Memory B cell (primary cell): ENCODE measurements around the gene NDUFB10.

ENCODE experiments used
- ATAC-seq: fragments of 150-1000 bp; cut with Tn5 transposase; 2 replicates; pipeline ENCODE4 v1.10.0; 2021; ENCODE audit warnings: low read depth, mild to moderate bottlenecking, moderate library complexity
- DNase-seq, 2 donors: peaks; one replicate each; pipeline ENCODE4 v3.0.0; 2022; ENCODE audit warnings: low spot score in 2 of 2
- H3K27ac Mint-ChIP-seq: one replicate; pipeline ENCODE4 v1.8.0; 2022; ENCODE audit warnings: mild to moderate bottlenecking, moderate library complexity, mixed read lengths
- H3K27me3 Mint-ChIP-seq: one replicate; pipeline ENCODE4 v1.8.0; 2022; ENCODE audit warnings: mixed read lengths
- H3K36me3 Mint-ChIP-seq: one replicate; pipeline ENCODE4 v1.8.0; 2022; ENCODE audit warnings: mild to moderate bottlenecking, mixed read lengths
- H3K4me1 Mint-ChIP-seq: one replicate; pipeline ENCODE4 v1.8.0; 2022; ENCODE audit warnings: mixed read lengths
- H3K4me3 Mint-ChIP-seq: one replicate; pipeline ENCODE4 v1.8.0; 2022; ENCODE audit warnings: mild to moderate bottlenecking, moderate library complexity, mixed read lengths
- H3K9me3 Mint-ChIP-seq: one replicate; pipeline ENCODE4 v1.8.0; 2022; ENCODE audit warnings: mixed read lengths

NDUFB10 gene

DNA sequence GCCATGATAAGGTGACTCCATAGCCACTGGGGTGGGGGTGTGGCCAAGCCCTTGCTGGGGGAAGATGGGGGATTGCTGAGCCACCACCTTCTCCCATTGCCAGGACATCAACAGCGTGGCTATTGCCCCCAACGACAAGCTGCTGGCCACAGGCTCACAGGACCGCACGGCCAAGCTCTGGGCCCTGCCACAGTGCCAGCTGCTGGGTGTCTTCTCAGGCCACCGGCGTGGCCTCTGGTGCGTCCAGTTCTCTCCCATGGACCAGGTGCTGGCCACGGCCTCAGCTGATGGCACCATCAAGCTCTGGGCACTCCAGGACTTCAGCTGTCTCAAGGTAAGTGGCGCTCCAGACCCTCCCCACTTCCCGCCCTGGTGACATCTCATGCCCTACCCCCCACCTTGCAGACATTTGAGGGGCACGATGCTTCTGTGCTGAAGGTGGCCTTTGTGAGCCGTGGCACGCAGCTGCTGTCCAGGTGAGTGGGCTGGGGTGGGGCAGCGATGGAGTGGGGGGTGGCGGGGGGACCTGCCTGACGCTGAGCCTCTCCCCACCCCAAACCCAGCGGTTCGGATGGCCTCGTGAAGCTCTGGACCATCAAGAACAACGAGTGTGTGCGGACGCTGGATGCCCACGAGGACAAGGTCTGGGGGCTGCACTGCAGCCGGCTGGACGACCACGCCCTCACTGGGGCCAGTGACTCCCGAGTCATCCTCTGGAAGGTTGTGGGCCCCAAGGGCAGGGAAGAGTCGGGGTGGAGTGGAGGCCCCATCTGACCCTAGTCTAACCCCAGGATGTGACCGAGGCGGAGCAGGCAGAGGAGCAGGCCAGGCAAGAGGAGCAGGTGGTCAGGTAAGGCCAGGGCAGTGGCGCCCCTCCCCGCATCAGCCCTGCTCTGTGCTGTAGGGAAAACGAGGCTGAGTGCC, 17.9 kb downstream of the NDUFB10 start:
- Mint-ChIP-seq H3K27me3 (peaks cover 9% of the 10 kb centered on the region), H3K4me1 (peaks cover 6% of the 10 kb centered on the region), H3K36me3 (peaks cover 30% of the 10 kb centered on the region), H3K9me3 (no peaks in the 10 kb centered on the region), H3K4me3 (no peak overlapping the region), H3K27ac (no peak overlapping the region)
- DNase-seq (no peak), ATAC-seq (no peak)

DNA sequence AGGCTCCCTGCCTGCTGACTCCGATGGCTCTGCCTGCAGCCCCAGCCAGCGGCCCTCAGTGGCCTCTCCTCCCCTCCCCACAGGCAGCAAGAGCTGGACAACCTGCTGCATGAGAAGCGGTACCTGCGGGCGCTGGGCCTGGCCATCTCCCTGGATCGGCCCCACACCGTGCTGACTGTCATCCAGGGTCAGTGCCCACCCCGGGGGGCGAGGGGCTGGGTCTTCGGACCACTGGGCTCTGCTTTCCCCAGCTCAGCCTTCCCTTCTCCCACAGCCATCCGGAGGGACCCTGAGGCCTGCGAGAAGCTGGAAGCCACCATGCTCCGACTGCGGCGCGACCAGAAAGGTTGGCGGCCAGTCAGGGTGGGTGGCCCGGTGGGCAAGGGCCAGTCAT, 18.5 kb downstream of the NDUFB10 start:
- H3K36me3 Mint-ChIP-seq: peaks cover 28% of the 10 kb centered on the region

DNA sequence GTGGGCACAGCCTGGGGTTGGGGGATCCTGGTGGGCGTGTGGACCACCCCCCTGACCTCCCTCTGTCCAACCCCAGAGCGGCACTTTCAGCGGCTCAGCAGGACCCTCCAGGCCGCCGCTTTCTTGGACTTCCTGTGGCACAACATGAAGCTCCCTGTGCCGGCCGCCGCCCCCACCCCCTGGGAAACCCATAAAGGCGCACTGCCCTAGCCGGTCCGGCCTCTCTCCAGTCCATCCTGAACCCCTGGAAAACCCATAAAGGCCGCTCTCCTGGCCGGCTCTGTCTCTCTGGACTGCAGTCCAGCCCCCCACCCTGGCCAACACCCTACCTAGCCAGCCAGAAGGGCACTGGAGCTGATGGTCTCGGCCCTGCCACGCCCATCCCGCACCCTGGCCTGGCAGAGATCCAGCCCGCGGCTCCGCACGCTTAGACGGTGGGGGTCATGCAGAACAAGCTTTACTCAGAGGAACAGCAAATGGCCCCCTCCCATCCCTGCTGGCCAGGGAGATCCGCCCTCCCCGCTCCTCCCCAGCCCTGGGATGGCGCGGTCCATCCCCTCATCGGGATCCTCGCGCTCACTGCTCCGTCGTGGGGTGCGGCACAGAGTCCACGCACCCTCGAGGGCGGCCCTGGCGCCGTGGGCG, 19.3 kb downstream of the NDUFB10 start:
- no peaks in the 10 kb centered on the region for H3K9me3 Mint-ChIP-seq
- no peak overlapping the region for H3K27ac Mint-ChIP-seq
- no peak for DNase-seq
- H3K4me3 Mint-ChIP-seq: no peak overlapping the region
- H3K36me3 Mint-ChIP-seq: peaks cover 25% of the 10 kb centered on the region
- no peak for ATAC-seq
- peaks cover 8% of the 10 kb centered on the region for H3K4me1 Mint-ChIP-seq
- peaks cover 11% of the 10 kb centered on the region for H3K27me3 Mint-ChIP-seq

More for the DNA sequence above, 18.5 kb downstream of the NDUFB10 start:
- DNase-seq (no peak), ATAC-seq (no peak)
- Mint-ChIP-seq H3K27me3 (peaks cover 11% of the 10 kb centered on the region), H3K4me3 (no peak overlapping the region), H3K4me1 (peaks cover 6% of the 10 kb centered on the region), H3K9me3 (no peaks in the 10 kb centered on the region), H3K27ac (no peak overlapping the region)

DNA sequence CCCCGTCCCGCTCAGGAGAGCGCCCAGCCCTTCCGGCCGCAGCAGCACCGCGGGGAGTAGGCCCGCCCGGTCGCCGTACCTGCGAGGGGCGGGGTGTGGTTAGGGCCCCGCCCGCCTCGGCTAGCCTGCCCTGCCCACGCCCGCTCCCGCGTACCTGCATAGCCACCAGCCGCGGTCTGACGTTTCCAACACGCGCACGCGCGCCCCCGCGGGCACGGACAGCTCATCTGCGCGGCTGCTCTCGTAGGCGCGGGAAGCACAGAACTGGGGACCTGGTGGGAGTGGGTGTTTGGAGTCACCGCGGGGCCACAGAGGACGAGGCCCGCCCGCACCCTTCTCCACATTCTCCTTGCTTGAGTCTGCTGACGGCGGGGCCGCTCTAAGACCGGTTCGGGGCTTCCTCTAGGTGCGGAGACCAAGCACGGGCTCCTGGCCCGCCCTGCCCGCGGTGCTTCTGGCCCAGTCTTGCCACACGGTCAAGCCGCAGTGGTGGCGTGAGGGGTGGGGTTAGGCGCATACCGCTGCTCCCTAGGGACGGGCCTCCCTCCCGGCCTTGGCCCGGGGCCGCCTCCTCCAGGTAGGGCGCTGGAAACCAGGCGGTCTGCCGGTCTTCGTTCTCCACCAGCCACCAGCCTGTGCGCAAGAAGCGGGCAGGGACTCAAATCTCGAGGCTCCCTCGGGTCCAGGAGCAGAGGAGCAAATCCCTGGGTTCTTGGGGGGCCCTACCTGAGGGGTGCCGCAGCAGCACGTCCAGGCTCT, 20.1 kb downstream of the NDUFB10 start:
- Mint-ChIP-seq H3K4me3 (no peak overlapping the region), H3K27me3 (peaks cover 11% of the 10 kb centered on the region), H3K9me3 (no peaks in the 10 kb centered on the region), H3K4me1 (peaks cover 8% of the 10 kb centered on the region), H3K36me3 (peaks cover 25% of the 10 kb centered on the region), H3K27ac (no peak overlapping the region)
- DNase-seq (peak; percentile 27 to 37), ATAC-seq (peak; percentile 16)

DNA sequence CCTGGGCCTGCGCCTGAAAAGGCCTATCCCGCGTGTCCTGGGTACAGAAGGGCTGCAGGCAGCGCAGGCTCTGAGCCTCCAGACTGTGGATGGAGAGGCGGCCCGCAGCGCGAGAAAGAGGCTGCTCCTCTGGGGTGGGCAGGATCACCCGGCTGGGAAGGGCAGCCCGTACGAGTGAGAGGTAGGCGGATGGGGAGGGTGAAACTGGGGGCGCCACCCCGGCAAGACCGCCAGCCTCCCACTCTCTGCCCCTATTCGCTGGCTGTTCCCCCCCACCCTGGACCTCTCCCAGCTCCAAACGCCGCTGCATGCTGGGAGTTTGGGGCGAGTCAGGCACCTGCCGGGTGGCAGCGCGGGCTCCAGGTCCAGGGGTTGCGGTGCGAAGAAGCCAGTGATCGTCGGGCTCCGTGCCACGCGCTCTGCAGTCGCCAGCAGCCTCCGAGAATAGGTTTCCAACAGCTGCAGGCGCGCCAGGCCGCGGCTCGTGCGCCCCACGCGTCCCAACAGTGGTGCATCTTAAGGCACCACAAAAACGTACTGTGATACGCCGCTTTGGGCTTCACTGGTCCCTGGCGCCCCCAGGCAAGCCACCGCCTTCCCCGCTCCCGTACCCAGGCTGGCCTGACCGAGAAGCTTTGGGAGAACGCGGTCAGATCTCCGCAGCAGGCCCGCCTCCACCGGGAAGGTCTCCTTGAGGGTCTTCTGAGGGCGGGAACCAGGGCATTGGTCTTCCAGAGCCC, 20.9 kb downstream of the NDUFB10 start:
- DNase-seq: no peak

DNA sequence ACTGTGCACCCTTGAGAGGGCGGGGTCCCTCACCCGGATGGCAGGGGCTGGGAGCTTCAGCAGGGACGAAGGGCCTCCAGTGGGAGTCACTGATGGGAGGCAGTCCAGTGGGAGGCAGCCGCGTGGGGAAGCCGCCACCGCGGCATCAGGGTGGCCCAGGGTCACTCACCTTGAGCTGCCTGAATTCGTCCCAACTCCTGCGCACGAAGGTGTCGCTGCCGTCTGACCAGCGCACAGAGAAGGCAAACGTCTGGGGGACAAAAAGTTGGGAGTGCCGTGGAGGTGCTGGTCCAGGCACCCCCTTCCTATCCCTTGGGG, 21.4 kb downstream of the NDUFB10 start:
- Mint-ChIP-seq H3K27me3 (peaks cover 11% of the 10 kb centered on the region), H3K36me3 (peaks cover 19% of the 10 kb centered on the region), H3K9me3 (no peaks in the 10 kb centered on the region), H3K4me1 (peaks cover 13% of the 10 kb centered on the region), H3K27ac (no peak overlapping the region), H3K4me3 (no peak overlapping the region)
- ATAC-seq (no peak), DNase-seq (no peak)

More for the DNA sequence above, 20.9 kb downstream of the NDUFB10 start:
- peaks cover 11% of the 10 kb centered on the region for H3K27me3 Mint-ChIP-seq
- H3K4me3 Mint-ChIP-seq: peak overlapping the region; percentile 14
- no peaks in the 10 kb centered on the region for H3K9me3 Mint-ChIP-seq
- no peak for ATAC-seq
- H3K27ac Mint-ChIP-seq: no peak overlapping the region
- H3K4me1 Mint-ChIP-seq: peaks cover 13% of the 10 kb centered on the region
- peaks cover 19% of the 10 kb centered on the region for H3K36me3 Mint-ChIP-seq

DNA sequence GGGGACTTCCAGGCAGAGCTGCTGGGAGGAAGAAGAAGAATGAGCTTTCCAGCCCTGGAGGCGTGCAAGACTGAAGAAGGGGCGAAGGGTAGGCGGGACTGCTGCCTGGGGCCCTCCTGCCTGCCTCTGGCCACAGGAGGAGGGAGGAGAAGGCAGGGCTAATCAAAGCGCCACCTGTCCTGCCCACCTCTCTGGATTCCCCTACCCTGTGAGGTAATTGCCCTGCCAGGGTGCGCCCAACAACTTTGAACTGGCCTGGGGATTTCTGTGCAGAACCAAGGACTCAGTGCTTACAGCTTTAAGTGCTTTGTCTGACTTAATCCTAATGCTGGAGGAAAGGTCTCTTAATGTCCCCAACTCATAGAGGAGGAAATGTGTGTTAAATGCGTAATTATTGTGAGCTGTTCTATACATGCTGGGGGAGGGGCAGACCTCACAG, 22.1 kb downstream of the NDUFB10 start, which contains the start of gene NOXO1:
TSS of gene NOXO1 (minus strand) at position 72 of the 439 bp plus-strand sequence. CDS start 290 bp downstream, outside the sequence.
- H3K27me3 Mint-ChIP-seq: peaks cover 11% of the 10 kb centered on the region
- ATAC-seq (peak; percentile 53), DNase-seq (no peak)
- H3K27ac Mint-ChIP-seq: peak within 1 kb of the TSS; percentile 15
- H3K4me1 Mint-ChIP-seq: peaks cover 13% of the 10 kb centered on the region
- H3K4me3 Mint-ChIP-seq: peak within 1 kb of the TSS; percentile 14
- H3K9me3 Mint-ChIP-seq: no peaks in the 10 kb centered on the region
- H3K36me3 Mint-ChIP-seq: peaks cover 16% of the 10 kb centered on the region

DNA sequence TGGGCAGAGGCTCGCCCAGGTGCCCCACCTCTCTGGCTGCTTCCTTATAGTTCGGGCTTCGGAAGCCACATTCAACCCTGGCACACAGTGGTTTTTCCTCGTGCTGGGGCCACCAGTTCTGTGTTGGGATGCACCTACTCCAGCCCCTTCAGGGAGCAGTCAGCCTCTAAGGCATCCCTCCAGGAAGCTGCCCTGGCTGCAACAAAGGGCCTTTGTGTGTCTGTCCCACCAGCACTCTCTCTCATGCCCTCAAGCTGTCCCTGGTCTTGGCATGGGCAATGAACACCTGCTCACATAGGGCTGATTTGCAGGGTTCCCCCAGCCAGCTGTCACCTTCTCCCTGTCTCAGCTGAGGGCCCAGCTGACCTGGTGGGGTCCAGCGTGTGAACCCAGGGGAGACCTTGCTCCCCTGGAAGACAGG, 22.7 kb downstream of the NDUFB10 start:
- Mint-ChIP-seq H3K4me1 (peaks cover 13% of the 10 kb centered on the region), H3K4me3 (no peak overlapping the region), H3K9me3 (no peaks in the 10 kb centered on the region), H3K27me3 (peaks cover 11% of the 10 kb centered on the region), H3K27ac (no peak overlapping the region), H3K36me3 (peaks cover 22% of the 10 kb centered on the region)
- DNase-seq (no peak), ATAC-seq (no peak)

DNA sequence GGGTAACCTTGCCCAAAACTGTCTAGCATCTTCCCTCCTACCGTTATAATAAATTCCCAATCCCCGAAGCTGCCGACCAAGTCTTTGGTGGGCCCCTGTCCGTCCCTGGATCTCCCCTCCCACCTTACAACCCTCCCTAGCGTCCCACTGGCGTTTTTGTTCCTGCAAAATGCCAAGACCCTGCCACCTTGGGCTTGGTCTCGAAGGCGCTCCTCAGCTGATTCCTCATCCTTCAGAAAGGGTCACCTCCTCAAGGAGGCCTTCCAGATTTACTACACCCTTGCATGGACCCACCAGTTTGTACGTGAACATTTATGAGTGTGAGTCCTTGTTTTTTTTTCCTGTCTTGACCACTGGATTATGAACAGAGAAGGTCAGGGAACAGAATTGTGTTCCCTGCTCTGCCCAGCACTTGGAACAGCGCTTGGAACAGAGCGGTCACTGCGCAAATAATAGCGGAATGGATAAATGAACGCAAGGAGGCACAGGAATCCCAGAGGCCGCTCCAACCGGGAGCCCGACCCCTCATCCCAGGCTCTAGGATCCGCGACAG, 23.7 kb downstream of the NDUFB10 start:
- ATAC-seq (no peak), DNase-seq (no peak)
- peaks cover 9% of the 10 kb centered on the region for H3K27me3 Mint-ChIP-seq
- H3K27ac Mint-ChIP-seq: no peak overlapping the region
- no peaks in the 10 kb centered on the region for H3K9me3 Mint-ChIP-seq
- H3K36me3 Mint-ChIP-seq: peaks cover 15% of the 10 kb centered on the region
- peak overlapping the region; percentile 80 for H3K4me3 Mint-ChIP-seq
- peaks cover 13% of the 10 kb centered on the region for H3K4me1 Mint-ChIP-seq

DNA sequence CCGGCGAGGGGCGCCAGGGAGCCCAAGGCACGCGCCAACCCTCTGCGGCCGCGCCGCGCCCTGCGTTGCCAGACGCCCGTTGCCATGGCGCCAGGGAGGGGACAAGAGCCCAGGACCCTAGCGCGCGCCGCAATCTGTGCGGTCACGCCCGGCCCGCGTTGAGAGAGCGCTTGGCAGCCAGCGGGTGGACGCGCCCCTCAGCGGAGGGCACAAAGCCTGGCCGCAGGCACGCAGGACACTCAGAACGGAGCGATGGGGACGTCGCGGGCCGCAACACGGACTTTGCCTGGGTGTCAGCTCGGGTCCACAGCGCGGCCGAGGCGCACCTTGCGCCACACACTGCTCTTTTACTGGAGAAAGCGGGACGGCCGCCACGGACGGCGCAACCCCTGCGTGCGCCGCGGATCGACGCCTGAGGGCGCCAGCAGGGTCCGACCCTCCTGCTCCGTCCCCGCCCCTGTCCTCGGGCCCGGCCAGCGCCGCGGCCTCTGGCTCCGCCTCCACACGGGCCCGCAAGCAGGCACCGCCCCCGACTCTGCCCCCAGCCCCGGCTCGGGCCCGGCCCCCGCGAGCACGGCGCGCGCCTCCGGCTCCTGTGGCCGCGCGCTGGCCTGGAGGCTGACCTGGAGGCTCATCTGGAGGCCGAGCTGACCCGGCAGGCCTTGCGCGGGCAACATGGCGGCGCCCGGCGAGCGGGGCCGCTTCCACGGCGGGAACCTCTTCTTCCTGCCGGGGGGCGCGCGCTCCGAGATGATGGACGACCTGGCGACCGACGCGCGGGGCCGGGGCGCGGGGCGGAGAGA, 24.4 kb downstream of the NDUFB10 start, which contains the start of gene GFER:
TSS of gene GFER (plus strand) at position 650 of the 803 bp plus-strand sequence. CDS start at position 676, 26 bp downstream.
- peak within 1 kb of the TSS; percentile 80 for H3K4me3 Mint-ChIP-seq
- H3K9me3 Mint-ChIP-seq: no peaks in the 10 kb centered on the region
- H3K27me3 Mint-ChIP-seq: peaks cover 9% of the 10 kb centered on the region

DNA sequence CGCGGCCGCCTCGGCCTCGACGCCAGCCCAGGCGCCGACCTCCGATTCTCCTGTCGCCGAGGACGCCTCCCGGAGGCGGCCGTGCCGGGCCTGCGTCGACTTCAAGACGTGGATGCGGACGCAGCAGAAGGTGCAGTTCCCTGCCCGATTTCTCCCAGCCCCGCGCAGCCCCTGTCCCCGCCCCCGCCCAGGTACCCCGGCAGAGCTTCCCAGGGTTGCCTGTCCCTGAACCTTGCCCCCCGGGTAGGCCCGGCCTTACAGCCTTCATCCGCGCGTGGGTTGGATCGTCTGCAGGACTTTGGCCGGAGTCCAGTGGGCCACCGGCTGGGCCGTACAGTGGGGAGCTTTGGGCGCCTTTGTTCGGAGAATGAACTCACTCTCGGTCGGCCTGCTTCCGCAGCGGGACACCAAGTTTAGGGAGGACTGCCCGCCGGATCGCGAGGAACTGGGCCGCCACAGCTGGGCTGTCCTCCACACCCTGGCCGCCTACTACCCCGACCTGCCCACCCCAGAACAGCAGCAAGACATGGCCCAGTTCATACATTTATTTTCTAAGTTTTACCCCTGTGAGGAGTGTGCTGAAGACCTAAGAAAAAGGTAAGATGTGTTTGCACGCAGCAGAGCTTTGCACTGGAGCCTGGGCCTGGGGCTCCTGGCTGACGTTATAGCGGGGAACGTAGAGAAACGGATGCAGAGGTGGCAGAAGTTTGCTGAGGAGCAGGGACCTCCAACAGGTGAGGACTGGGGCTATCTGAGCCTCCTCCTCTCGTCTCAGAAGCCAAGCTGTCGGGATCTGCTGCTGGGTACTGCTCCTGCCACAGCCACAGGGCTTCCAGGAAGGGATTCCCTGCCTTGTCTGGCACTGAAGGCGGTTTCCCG, 25.2 kb downstream of the NDUFB10 start:
- H3K9me3 Mint-ChIP-seq: no peaks in the 10 kb centered on the region
- H3K27me3 Mint-ChIP-seq: peaks cover 9% of the 10 kb centered on the region
- DNase-seq: no peak

More for the DNA sequence above, 24.4 kb downstream of the NDUFB10 start, which contains the start of gene GFER:
- peaks cover 15% of the 10 kb centered on the region for H3K4me1 Mint-ChIP-seq
- ATAC-seq: peak; percentile 62
- peak; percentile 53 to 74 for DNase-seq
- H3K36me3 Mint-ChIP-seq: peaks cover 12% of the 10 kb centered on the region
- peak within 1 kb of the TSS; percentile 74 for H3K27ac Mint-ChIP-seq

More for the DNA sequence above, 25.2 kb downstream of the NDUFB10 start:
- Mint-ChIP-seq H3K36me3 (peaks cover 10% of the 10 kb centered on the region), H3K4me3 (peak overlapping the region; percentile 78), H3K27ac (peak overlapping the region; percentile 74), H3K4me1 (peaks cover 19% of the 10 kb centered on the region)
- peak; percentile 25 for ATAC-seq
